ENCODE data around the gene BCOR.

- TF ChIP-seq CTCF (IDR thresholded peaks at IDR 0.05; ENCODE audit: low read depth, low read length, missing input control) (no peak), FOXA2 (IDR thresholded peaks at IDR 0.05) (no peak), EGR1 (IDR thresholded peaks at IDR 0.05; ENCODE audit: low read depth in 2 of 2) (no peak), RAD21 (IDR thresholded peaks at IDR 0.05) (no peak), MAX (IDR thresholded peaks at IDR 0.05) (no peak), FOXA1 (IDR thresholded peaks at IDR 0.05) (no peak), SP1 (IDR thresholded peaks at IDR 0.05) (no peak), TAF1 (conservative IDR thresholded peaks at IDR 0.05) (no peak), ATF3 (IDR thresholded peaks at IDR 0.05) (no peak), YY1 (IDR thresholded peaks at IDR 0.05) (no peak), REST (IDR thresholded peaks at IDR 0.05) (no peak), NR2F2 (IDR thresholded peaks at IDR 0.05) (no peak)
These were observed 33.6 kb downstream of the BCOR start for GRCh38 chrX:40064055-40064597.
